Left lung (tissue), 10 donors: Measurements from ENCODE around the gene KLHDC2. TPM values are rescaled to one million over a fixed set of nuclear protein-coding genes. Genes with fewer than 3 reads are reported as not detected.
"Not testable (repeated sequence)": the region's sequence is repeated elsewhere in the genome, so short reads cannot be mapped to it uniquely, and the experiment has no call there.

Experiments
- ATAC-seq: fragments of 200-7000 bp; cut with Tn5 transposase; one replicate; pipeline ENCODE4 v1.9.1; 2020; ENCODE audit warnings: moderate library complexity
- DNase-seq, 4 donors: peaks; one replicate each; pipeline ENCODE4 v3.0.0-alpha.2; 2013 to 2020
- H3K27ac ChIP-seq, 2 donors: fragments of 200-600 bp; sonication (generic) in 1 of 2; one replicate each; pipeline versions ENCODE4 v1.5.0 to v1.8.0; 2020 to 2021
- H3K27me3 ChIP-seq, 2 donors: fragments of 200-600 bp; sonication (generic) in 1 of 2; one replicate each; pipeline versions ENCODE4 v1.5.0 to v1.8.0; 2020 to 2021
- H3K36me3 ChIP-seq, 2 donors: fragments of 200-600 bp; sonication (generic) in 1 of 2; one replicate each; pipeline versions ENCODE4 v1.5.0 to v1.8.0; 2020 to 2021
- H3K4me1 ChIP-seq, 2 donors: fragments of 200-600 bp; one replicate each; pipeline ENCODE4 v1.8.0; 2021
- H3K4me3 ChIP-seq, 2 donors: fragments of 200-600 bp; sonication (generic) in 1 of 2; one replicate each; pipeline versions ENCODE4 v1.5.0 to v1.8.0; 2020 to 2021; ENCODE audit warnings: mild to moderate bottlenecking in 1 of 2
- H3K9me3 ChIP-seq, 2 donors: fragments of 200-600 bp; sonication (generic) in 1 of 2; one replicate each; pipeline versions ENCODE4 v1.5.0 to v1.8.0; 2020 to 2021
- CTCF ChIP-seq, 2 donors: fragments of 200-600 bp; sonication (generic) in 1 of 2; IDR thresholded peaks; one replicate each; pipeline versions ENCODE4 v1.5.0 to v1.8.0; 2021; ENCODE audit warnings: antibody characterized with exemption in 2 of 2
- intact Hi-C, 2 donors: fragments of 100-400 bp; cut with DNase I; formaldehyde crosslinking; loops; one replicate each; pipeline versions ENCODE4 v1.11.2 to v1.14.2; 2022
- polyA plus RNA-seq, 6 donors: library from polyadenylated mRNA; unstranded; fragments of 120-200 nt; gene quantifications; one replicate each; pipeline ENCODE4 v1.2.1, GENCODE V29; 2013; ENCODE audit not compliant: insufficient read length in 6 of 6
- total RNA-seq, 2 donors: library from RNA; stranded (reverse); fragmentation: NEBNext Ultra II Directional; extraction: Animal tissue kit (Norgen Biotek cat#: 25700); gene quantifications; one replicate each; pipeline ENCODE4 v1.2.1, GENCODE V29; 2021
- donor health status: DM: no; HTN: yes; CAD: no.
- donor health status: DM: no; HTN: no; CAD: no.

KLHDC2 gene
- total and polyA plus RNA-seq, 8 donors, result 32.6 to 138 (median 103) TPM

GRCh38 chr14:49808780-49809179, 40.8 kb downstream of the KLHDC2 start:
- H3K27me3 ChIP-seq, result no peaks in the 10 kb centered on the region
- intact Hi-C loops, result no loop called here
- ATAC-seq, result no peak
- no peaks in the 10 kb centered on the region for H3K9me3 ChIP-seq
- no peak for TF ChIP-seq CTCF (IDR thresholded peaks at IDR 0.05)
- H3K4me1 ChIP-seq, result no peaks in the 10 kb centered on the region
- no peak overlapping the region for H3K27ac ChIP-seq
- peaks cover 0 to 95% of the 10 kb centered on the region in 2 donors for H3K36me3 ChIP-seq
- H3K4me3 ChIP-seq, result no peak overlapping the region
- no peak for DNase-seq

GRCh38 chr14:49816118-49816517, 48.2 kb downstream of the KLHDC2 start:
- H3K4me1 ChIP-seq, H3K27ac ChIP-seq, intact Hi-C loops, ATAC-seq, DNase-seq, H3K4me3 ChIP-seq, H3K27me3 ChIP-seq: not testable (repeated sequence)
- Histone ChIP-seq H3K36me3 (peaks cover 4 to 95% of the 10 kb centered on the region in 2 donors), H3K9me3 (peaks cover 0 to 11% of the 10 kb centered on the region in 2 donors)

GRCh38 chr14:49816844-49817243, 48.9 kb downstream of the KLHDC2 start:
- Histone ChIP-seq H3K4me1 (no peaks in the 10 kb centered on the region), H3K36me3 (peaks cover 4 to 87% of the 10 kb centered on the region in 2 donors), H3K27ac (no peak overlapping the region), H3K27me3 (no peaks in the 10 kb centered on the region), H3K4me3 (no peak overlapping the region), H3K9me3 (peaks cover 0 to 11% of the 10 kb centered on the region in 2 donors)
- TF ChIP-seq CTCF (IDR thresholded peaks at IDR 0.05), result no peak
- intact Hi-C loops, result no loop called here
- ATAC-seq (no peak), DNase-seq (no peak)

GRCh38 chr14:49820176-49820575, 52.2 kb downstream of the KLHDC2 start:
- Histone ChIP-seq H3K9me3 (peaks cover 0 to 11% of the 10 kb centered on the region in 2 donors), H3K4me3 (no peak overlapping the region), H3K27ac (no peak overlapping the region), H3K27me3 (no peaks in the 10 kb centered on the region), H3K4me1 (no peaks in the 10 kb centered on the region), H3K36me3 (peaks cover 4 to 87% of the 10 kb centered on the region in 2 donors)
- intact Hi-C loops, result no loop called here
- DNase-seq (no peak), ATAC-seq (no peak)
- TF ChIP-seq CTCF (IDR thresholded peaks at IDR 0.05), result no peak

GRCh38 chr14:49828640-49829039, 60.7 kb downstream of the KLHDC2 start:
- Histone ChIP-seq H3K4me3 (no peak overlapping the region), H3K36me3 (peaks cover 0 to 100% of the 10 kb centered on the region in 2 donors), H3K27ac (no peak overlapping the region), H3K4me1 (no peaks in the 10 kb centered on the region), H3K27me3 (no peaks in the 10 kb centered on the region), H3K9me3 (no peaks in the 10 kb centered on the region)
- TF ChIP-seq CTCF (IDR thresholded peaks at IDR 0.05), result no peak
- intact Hi-C loops, result no loop called here
- DNase-seq, result no peak
- no peak for ATAC-seq

Other genes with a start within 250 kb of the KLHDC2 start
- gene RPS29, start 181.8 kb upstream of the KLHDC2 start, total RNA-seq, result 1,000 to 10,000 TPM; 1,178 to 1,228 TPM
- 1,000 to 10,000 TPM; 1,763 to 2,162 (median 1,984) TPM for gene RPS29, start 181.8 kb upstream of the KLHDC2 start, polyA plus RNA-seq
- gene LRR1, start 169.2 kb upstream of the KLHDC2 start, total RNA-seq, result 10 to 100 TPM; 10.1 to 14.6 TPM
- gene LRR1, start 169.2 kb upstream of the KLHDC2 start, polyA plus RNA-seq, result 10 to 100 TPM; 10.5 to 16.1 (median 12.9) TPM
- 100 to 1,000 TPM; 111 to 137 TPM for gene RPL36AL, start 147.5 kb upstream of the KLHDC2 start, total RNA-seq
- 100 to 1,000 TPM; 156 to 213 (median 176) TPM for gene RPL36AL, start 147.5 kb upstream of the KLHDC2 start, polyA plus RNA-seq
- gene MGAT2, start 147.4 kb upstream of the KLHDC2 start, total RNA-seq, result 10 to 100 TPM; 35.3 to 47.2 TPM
- 10 to 100 TPM in 5 of 6 donors, 1 to 10 TPM in 1; 8.3 to 22.3 (median 15.2) TPM for gene MGAT2, start 147.4 kb upstream of the KLHDC2 start, polyA plus RNA-seq
- gene DNAAF2, start 132.9 kb upstream of the KLHDC2 start, total RNA-seq, result 1 to 10 TPM; 5.4 to 6.8 TPM
- gene DNAAF2, start 132.9 kb upstream of the KLHDC2 start, polyA plus RNA-seq, result 10 to 100 TPM; 14.1 to 17.7 (median 15.1) TPM
- 1 to 10 TPM; 6.4 to 8.2 TPM for gene POLE2, start 79.9 kb upstream of the KLHDC2 start, total RNA-seq
- 10 to 100 TPM; 21.0 to 27.3 (median 24.5) TPM for gene POLE2, start 79.9 kb upstream of the KLHDC2 start, polyA plus RNA-seq
- gene KLHDC1, start 75.0 kb upstream of the KLHDC2 start, total RNA-seq, result 1 to 10 TPM; 3.5 to 5.6 TPM
- gene KLHDC1, start 75.0 kb upstream of the KLHDC2 start, polyA plus RNA-seq, result 1 to 10 TPM; 5.5 to 9.4 (median 7.5) TPM
- 10 to 100 TPM; 48.1 to 62.1 TPM for gene NEMF, start 84.6 kb downstream of the KLHDC2 start, total RNA-seq
- 10 to 100 TPM; 75.2 to 94.3 (median 85.1) TPM for gene NEMF, start 84.6 kb downstream of the KLHDC2 start, polyA plus RNA-seq
- gene ARF6, start 124.9 kb downstream of the KLHDC2 start, total RNA-seq, result 10 to 100 TPM; 73.6 to 89.0 TPM
- 10 to 100 TPM; 46.8 to 59.6 (median 53.8) TPM for gene ARF6, start 124.9 kb downstream of the KLHDC2 start, polyA plus RNA-seq